HEK293 (cell line): ENCODE data around the gene IL6R.

Experiments used
- CTCF ChIA-PET: fragments of 350-600 bp; formaldehyde crosslinking; extraction: SDS; loops from one replicate; lab custom pipeline; 2021; ENCODE audit warnings: antibody characterized with exemption; lab: Yijun Ruan, JAX
- POLR2A ChIA-PET: fragments of 300-600 bp; formaldehyde crosslinking; extraction: SDS; loops from one replicate; lab custom pipeline; 2020; ENCODE audit warnings: antibody characterized with exemption, inconsistent platforms; lab: Yijun Ruan, JAX
- H3K27ac ChIP-seq: fragments of 200-500 bp; sonication (Bioruptor generic); 2 replicates; pipeline ENCODE4 v1.5.1; 2014; ENCODE audit warnings: low read depth, low read length, control low read depth, inconsistent platforms; ENCODE audit errors: extremely low read depth
- H3K36me3 ChIP-seq, 2 experiments: fragments of 200-500 bp in 1 of 2; sonication (Bioruptor generic) in 1 of 2; 1 replicate in 1 of 2; 2 replicates in 1 of 2; pipeline ENCODE4 v1.5.1; 2014 to 2017; ENCODE audit warnings: inconsistent platforms in 2 of 2, low read length in 2 of 2; ENCODE audit not compliant: control insufficient read depth in 2 of 2, insufficient read depth in 1 of 2
- H3K4me1 ChIP-seq: fragments of 200-500 bp; sonication (Bioruptor generic); 2 replicates; pipeline ENCODE4 v1.5.1; 2014; ENCODE audit warnings: mild to moderate bottlenecking, low read length, inconsistent platforms; ENCODE audit not compliant: control insufficient read depth, insufficient read depth
- H3K4me3 ChIP-seq: 2 replicates; pipeline ENCODE4 v1.5.1; 2011; ENCODE audit warnings: low read depth, mild to moderate bottlenecking, control low read depth, low read length, moderate library complexity
- H3K9me3 ChIP-seq: fragments of 200-500 bp; sonication (Bioruptor generic); 2 replicates; pipeline ENCODE4 v1.5.1; 2014; ENCODE audit warnings: low read depth, low read length, inconsistent platforms; ENCODE audit not compliant: control insufficient read depth, insufficient read depth
- PRDM2 ChIP-seq: fragments of 450-650 bp; formaldehyde crosslinking; IDR thresholded peaks from 2 replicates; pipeline ENCODE4 v1.5.1; 2016; ENCODE audit warnings: missing biosample characterization, missing genetic modification characterization, borderline replicate concordance
- ZNF146 ChIP-seq: fragments of 450-650 bp; formaldehyde crosslinking; IDR thresholded peaks from 2 replicates; pipeline ENCODE4 v1.5.1; 2016; ENCODE audit warnings: missing biosample characterization, missing genetic modification characterization
- ZNF18 ChIP-seq: fragments of 450-650 bp; formaldehyde crosslinking; IDR thresholded peaks from 2 replicates; pipeline ENCODE4 v1.5.1; 2016; ENCODE audit warnings: missing biosample characterization, missing genetic modification characterization
- ZNF23 ChIP-seq: fragments of 450-650 bp; formaldehyde crosslinking; IDR thresholded peaks from 2 replicates; pipeline ENCODE4 v1.5.1; 2016; ENCODE audit warnings: missing biosample characterization, missing genetic modification characterization, borderline replicate concordance
- ZNF394 ChIP-seq: fragments of 450-650 bp; formaldehyde crosslinking; IDR thresholded peaks from 2 replicates; pipeline ENCODE4 v1.5.1; 2016; ENCODE audit warnings: missing biosample characterization, missing genetic modification characterization, mild to moderate bottlenecking, moderate library complexity, borderline replicate concordance
- ZNF473 ChIP-seq: fragments of 450-650 bp; formaldehyde crosslinking; IDR thresholded peaks from 2 replicates; pipeline ENCODE4 v1.5.1; 2017; ENCODE audit warnings: missing biosample characterization, missing genetic modification characterization
- ZNF544 ChIP-seq: fragments of 450-650 bp; formaldehyde crosslinking; IDR thresholded peaks from 2 replicates; pipeline ENCODE4 v1.5.0; 2017; ENCODE audit warnings: missing biosample characterization, missing genetic modification characterization
- ZNF571 ChIP-seq: fragments of 450-650 bp; formaldehyde crosslinking; IDR thresholded peaks from 2 replicates; pipeline ENCODE4 v1.5.0; 2017; ENCODE audit warnings: missing biosample characterization, missing genetic modification characterization
- ZNF596 ChIP-seq: fragments of 450-650 bp; IDR thresholded peaks from 2 replicates; pipeline ENCODE4 v1.5.0; 2018; ENCODE audit warnings: missing biosample characterization, mild to moderate bottlenecking, missing genetic modification characterization, moderate library complexity
- ZNF621 ChIP-seq: fragments of 450-650 bp; formaldehyde crosslinking; IDR thresholded peaks from 2 replicates; pipeline ENCODE4 v1.5.1; 2017; ENCODE audit warnings: missing biosample characterization, missing genetic modification characterization
- ZNF670 ChIP-seq: fragments of 450-650 bp; formaldehyde crosslinking; IDR thresholded peaks from 2 replicates; pipeline ENCODE4 v1.5.1; 2016; ENCODE audit warnings: missing biosample characterization, missing genetic modification characterization, low read depth
- ZSCAN4 ChIP-seq: fragments of 450-650 bp; formaldehyde crosslinking; IDR thresholded peaks from 2 replicates; pipeline ENCODE4 v1.5.1; 2017; ENCODE audit warnings: missing biosample characterization, missing genetic modification characterization
- TF ChIP-seq, protein P1 (sequence below): fragments of 450-650 bp; formaldehyde crosslinking; IDR thresholded peaks from 2 replicates; pipeline ENCODE4 v1.5.1; 2016; ENCODE audit warnings: missing biosample characterization, missing genetic modification characterization
- TF ChIP-seq, protein P2 (sequence below): fragments of 450-650 bp; formaldehyde crosslinking; conservative IDR thresholded peaks from 2 replicates; pipeline ENCODE4 v1.5.1; 2016; ENCODE audit warnings: low read depth, missing biosample characterization, missing genetic modification characterization

Gene IL6R

DNA sequence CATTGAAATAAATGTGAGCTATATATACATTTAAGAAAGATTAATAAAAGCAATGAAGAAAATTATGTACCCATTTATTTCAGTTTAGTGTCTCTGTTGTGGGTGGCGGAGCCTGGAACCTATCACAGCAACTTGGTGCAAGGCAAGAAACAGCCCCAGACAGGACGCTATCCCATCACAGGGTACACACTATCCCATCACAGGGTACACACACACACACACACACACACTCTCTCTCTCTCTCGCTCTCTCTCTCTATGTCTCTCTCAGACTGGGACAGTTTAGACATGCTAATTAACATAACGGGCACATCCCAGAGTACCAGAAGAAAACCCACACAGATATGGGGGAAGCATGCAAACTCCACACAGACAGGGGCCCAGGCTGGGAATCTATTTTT is 6.5 kb upstream of the IL6R start:
- H3K36me3 ChIP-seq: no peaks in the 10 kb centered on the region
- ChIA-PET CTCF (interaction anchor here (0.6 to 1.4 kb wide), 3 partner anchors 31 to 81 kb away, joined by 4 to 5 read pairs (median 5); no protein-coding TSS in a partner anchor), POLR2A (no interaction called here)
- no peak overlapping the region for H3K27ac ChIP-seq
- peak; percentile 73 for TF ChIP-seq ZNF596 (tag by site-specific recombination)
- no peak for TF ChIP-seq ZNF544 (tag by site-specific recombination)
- TF ChIP-seq ZNF23 (tag by site-specific recombination): no peak
- TF ChIP-seq, protein P1, sequence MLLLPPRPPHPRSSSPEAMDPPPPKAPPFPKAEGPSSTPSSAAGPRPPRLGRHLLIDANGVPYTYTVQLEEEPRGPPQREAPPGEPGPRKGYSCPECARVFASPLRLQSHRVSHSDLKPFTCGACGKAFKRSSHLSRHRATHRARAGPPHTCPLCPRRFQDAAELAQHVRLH: no peak
- peak; percentile 41; the same call in 1 of the 2 replicates for TF ChIP-seq ZSCAN4 (tag by site-specific recombination)
- H3K4me3 ChIP-seq: no peak overlapping the region
- no peaks in the 10 kb centered on the region for H3K9me3 ChIP-seq
- no peaks in the 10 kb centered on the region for H3K4me1 ChIP-seq

DNA sequence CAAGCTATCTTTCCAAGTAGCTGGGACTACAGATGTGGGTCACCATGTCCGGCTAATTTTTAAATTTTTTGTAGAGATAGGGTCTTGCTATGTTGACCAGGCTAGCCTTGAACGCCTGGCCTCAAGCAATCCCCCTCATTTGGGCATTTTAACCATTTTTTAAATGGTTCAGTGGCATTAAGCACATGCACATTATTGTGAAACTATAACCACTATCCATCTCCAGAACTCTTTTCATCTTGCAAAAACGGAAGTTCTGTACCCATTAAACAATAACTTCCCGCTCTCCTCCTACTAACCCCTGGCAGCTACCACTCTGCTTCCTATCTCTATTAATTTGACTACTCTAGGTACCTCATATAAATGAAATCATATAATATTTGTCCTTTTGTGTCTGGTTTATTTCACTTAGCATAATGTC is 4.8 kb upstream of the IL6R start:
- no peaks in the 10 kb centered on the region for H3K36me3 ChIP-seq
- H3K4me1 ChIP-seq: no peaks in the 10 kb centered on the region
- TF ChIP-seq ZNF18 (tag by site-specific recombination) (no peak), ZNF621 (tag by site-specific recombination) (no peak), ZNF146 (tag by site-specific recombination) (peak; percentile 26; the same call in 1 of the 2 replicates), ZNF571 (tag by site-specific recombination) (no peak), ZNF394 (tag by site-specific recombination) (no peak), ZNF670 (tag by site-specific recombination) (no peak), PRDM2 (tag by site-specific recombination) (no peak), ZNF473 (tag by site-specific recombination) (no peak)
- TF ChIP-seq, protein P2, sequence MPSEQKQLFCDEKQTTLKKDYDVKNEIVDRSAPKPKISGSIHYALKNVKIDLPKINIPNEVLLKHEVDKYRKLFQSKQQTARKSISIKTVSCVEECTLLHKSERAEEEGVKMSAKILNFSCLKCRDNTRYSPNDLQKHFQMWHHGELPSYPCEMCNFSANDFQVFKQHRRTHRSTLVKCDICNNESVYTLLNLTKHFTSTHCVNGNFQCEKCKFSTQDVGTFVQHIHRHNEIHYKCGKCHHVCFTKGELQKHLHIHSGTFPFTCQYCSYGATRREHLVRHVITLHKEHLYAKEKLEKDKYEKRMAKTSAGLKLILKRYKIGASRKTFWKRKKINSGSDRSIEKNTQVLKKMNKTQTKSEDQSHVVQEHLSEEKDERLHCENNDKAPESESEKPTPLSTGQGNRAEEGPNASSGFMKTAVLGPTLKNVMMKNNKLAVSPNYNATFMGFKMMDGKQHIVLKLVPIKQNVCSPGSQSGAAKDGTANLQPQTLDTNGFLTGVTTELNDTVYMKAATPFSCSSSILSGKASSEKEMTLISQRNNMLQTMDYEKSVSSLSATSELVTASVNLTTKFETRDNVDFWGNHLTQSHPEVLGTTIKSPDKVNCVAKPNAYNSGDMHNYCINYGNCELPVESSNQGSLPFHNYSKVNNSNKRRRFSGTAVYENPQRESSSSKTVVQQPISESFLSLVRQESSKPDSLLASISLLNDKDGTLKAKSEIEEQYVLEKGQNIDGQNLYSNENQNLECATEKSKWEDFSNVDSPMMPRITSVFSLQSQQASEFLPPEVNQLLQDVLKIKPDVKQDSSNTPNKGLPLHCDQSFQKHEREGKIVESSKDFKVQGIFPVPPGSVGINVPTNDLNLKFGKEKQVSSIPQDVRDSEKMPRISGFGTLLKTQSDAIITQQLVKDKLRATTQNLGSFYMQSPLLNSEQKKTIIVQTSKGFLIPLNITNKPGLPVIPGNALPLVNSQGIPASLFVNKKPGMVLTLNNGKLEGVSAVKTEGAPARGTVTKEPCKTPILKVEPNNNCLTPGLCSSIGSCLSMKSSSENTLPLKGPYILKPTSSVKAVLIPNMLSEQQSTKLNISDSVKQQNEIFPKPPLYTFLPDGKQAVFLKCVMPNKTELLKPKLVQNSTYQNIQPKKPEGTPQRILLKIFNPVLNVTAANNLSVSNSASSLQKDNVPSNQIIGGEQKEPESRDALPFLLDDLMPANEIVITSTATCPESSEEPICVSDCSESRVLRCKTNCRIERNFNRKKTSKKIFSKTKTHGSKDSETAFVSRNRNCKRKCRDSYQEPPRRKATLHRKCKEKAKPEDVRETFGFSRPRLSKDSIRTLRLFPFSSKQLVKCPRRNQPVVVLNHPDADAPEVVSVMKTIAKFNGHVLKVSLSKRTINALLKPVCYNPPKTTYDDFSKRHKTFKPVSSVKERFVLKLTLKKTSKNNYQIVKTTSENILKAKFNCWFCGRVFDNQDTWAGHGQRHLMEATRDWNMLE (tag by site-specific recombination): no peak
- no peaks in the 10 kb centered on the region for H3K9me3 ChIP-seq
- ChIA-PET POLR2A (no interaction called here), CTCF (interaction anchor here (0.7 to 1.1 kb wide), 2 partner anchors 46 to 66 kb away, joined by 3 to 5 read pairs; no protein-coding TSS in a partner anchor)
- H3K27ac ChIP-seq: no peak overlapping the region
- no peak overlapping the region for H3K4me3 ChIP-seq
